K562 (cell line): ENCODE data around the gene PHF5A. TPM values are rescaled to one million over a fixed set of nuclear protein-coding genes. Genes with fewer than 3 reads are reported as not detected.

Experiments used
- CBFA2T3 ChIP-seq: fragments of 450-650 bp; IDR thresholded peaks from 2 replicates; pipeline ENCODE4 v1.6.1; 2017
- CBX5 ChIP-seq: IDR thresholded peaks from 2 replicates; pipeline ENCODE4 v1.6.1; 2014; ENCODE audit warnings: low read depth, borderline replicate concordance
- CC2D1A ChIP-seq: fragments of 450-650 bp; IDR thresholded peaks from 2 replicates; pipeline ENCODE4 v1.6.1; 2017; ENCODE audit warnings: mild to moderate bottlenecking
- CSDE1 ChIP-seq, 2 experiments: fragments of 450-650 bp; IDR thresholded peaks; 2 replicates each; pipeline ENCODE4 v1.6.1; 2016; ENCODE audit warnings: mild to moderate bottlenecking in 1 of 2
- ETV1 ChIP-seq: fragments of 450-650 bp; conservative IDR thresholded peaks from 2 replicates; pipeline ENCODE4 v1.6.1; 2016; ENCODE audit warnings: missing genetic modification characterization, control low read depth, low read depth, missing compliant biosample characterization
- EZH2 ChIP-seq: IDR thresholded peaks from 2 replicates; pipeline ENCODE4 v1.6.1; 2012; ENCODE audit warnings: low read depth, mild to moderate bottlenecking, inconsistent platforms, low read length, borderline replicate concordance
- FOXM1 ChIP-seq, 2 experiments: fragments of 450-650 bp in 1 of 2; sonication (generic) in 1 of 2; formaldehyde crosslinking in 1 of 2; IDR thresholded peaks; 2 replicates each; pipeline versions ENCODE4 v1.6.1 to v1.9.0; 2017 to 2022; ENCODE audit warnings: low read depth in 2 of 2, mild to moderate bottlenecking in 2 of 2, missing genetic modification reagents in 1 of 2, moderate library complexity in 1 of 2
- HLTF ChIP-seq: fragments of 450-650 bp; IDR thresholded peaks from 2 replicates; pipeline ENCODE4 v1.6.1; 2016
- KAT2B ChIP-seq: IDR thresholded peaks from one replicate; pipeline ENCODE4 v1.6.1; 2012; ENCODE audit warnings: low read depth, mild to moderate bottlenecking, control low read depth, inconsistent platforms, low read length, moderate library complexity
- MNT ChIP-seq, 2 experiments: fragments of 450-650 bp; conservative IDR thresholded peaks; 2 replicates each; pipeline ENCODE4 v1.6.1; 2017; ENCODE audit warnings: mild to moderate bottlenecking in 2 of 2, moderate library complexity in 2 of 2
- NEUROD1 ChIP-seq: fragments of 150-350 bp; IDR thresholded peaks from 2 replicates; pipeline ENCODE4 v1.6.1; 2014; ENCODE audit warnings: borderline replicate concordance, low read length, low read depth; ENCODE audit not compliant: partially characterized antibody
- NFIC ChIP-seq: fragments of 450-650 bp; IDR thresholded peaks from 2 replicates; pipeline ENCODE4 v1.6.1; 2017; ENCODE audit warnings: mild to moderate bottlenecking, inconsistent platforms
- PHF8 ChIP-seq: fragments of 200-600 bp; sonication (generic); IDR thresholded peaks from 2 replicates; pipeline ENCODE4 v1.6.1; 2012; ENCODE audit warnings: mixed run types, mild to moderate bottlenecking, inconsistent platforms, low read length, moderate library complexity, borderline replicate concordance
- POLR2G ChIP-seq: fragments of 200-400 bp; formaldehyde crosslinking; IDR thresholded peaks from 2 replicates; pipeline ENCODE4 v1.6.1; 2017; ENCODE audit warnings: low read depth, mild to moderate bottlenecking, antibody characterized with exemption, low read length, moderate library complexity
- RCOR1 ChIP-seq, 2 experiments: IDR thresholded peaks; 2 replicates each; pipeline ENCODE4 v1.6.1; 2012; ENCODE audit warnings: low read depth in 2 of 2, low read length in 2 of 2, borderline replicate concordance in 1 of 2, improper control_type of control experiment in 1 of 2
- SIN3A ChIP-seq, 2 experiments: fragments of 150-350 bp in 1 of 2; IDR thresholded peaks; 2 replicates each; pipeline ENCODE4 v1.6.1; 2011 to 2016; ENCODE audit warnings: borderline replicate concordance in 2 of 2, low read depth in 2 of 2, low read length in 2 of 2, mild to moderate bottlenecking in 2 of 2, moderate library complexity in 2 of 2; ENCODE audit not compliant: control insufficient read depth in 1 of 2
- SIN3B ChIP-seq: fragments of 450-650 bp; IDR thresholded peaks from 2 replicates; pipeline ENCODE4 v1.6.1; 2017; ENCODE audit warnings: low read depth, mild to moderate bottlenecking, moderate library complexity
- SOX6 ChIP-seq: fragments of 450-650 bp; IDR thresholded peaks from 2 replicates; pipeline ENCODE4 v1.6.1; 2014; ENCODE audit warnings: mild to moderate bottlenecking
- polyA plus RNA-seq, 8 experiments: library from polyadenylated mRNA; depleted of rRNA in 4 of 8; stranded (reverse) in 5 of 8; unstranded in 3 of 8; fragments of >200 nt; fragmentation: Nextera tagmentation in 2 of 8; fragmentation: Illumina TruSeq in 1 of 8; extraction: Ambion mirVana in 2 of 8; extraction: Trizol in 1 of 8; gene quantifications; 2 replicates each; pipeline versions ENCODE4 v1.2.1 to v1.2.3, GENCODE V29; 2011 to 2014; ENCODE audit warnings: inconsistent platforms in 1 of 8, missing spikeins in 1 of 8
- total RNA-seq, 7 experiments: library from RNA; depleted of rRNA in 6 of 7; stranded (reverse); fragments of >200 nt in 6 of 7; fragmentation: Illumina TruSeq in 2 of 7; extraction: Trizol in 2 of 7; gene quantifications; 2 replicates each; pipeline versions ENCODE4 v1.2.1 to v1.2.3, GENCODE V29; 2011 to 2021; ENCODE audit warnings: low replicate concordance in 1 of 7
- TF ChIP-seq, protein P1 (sequence below): sonication (generic); formaldehyde crosslinking; IDR thresholded peaks from 2 replicates; pipeline ENCODE4 v1.8.0; 2022; ENCODE audit warnings: missing genetic modification reagents, mild to moderate bottlenecking, moderate library complexity, borderline replicate concordance
- TF ChIP-seq, protein P2 (sequence below): fragments of 250-450 bp; sonication (Bioruptor Pico); IDR thresholded peaks from 2 replicates; pipeline ENCODE4 v1.8.0; 2021; ENCODE audit warnings: borderline replicate concordance, mild to moderate bottlenecking, moderate library complexity; ENCODE audit not compliant: poor library complexity, severe bottlenecking
- TF ChIP-seq, protein P3 (sequence below), 2 experiments: IDR thresholded peaks; 2 replicates each; pipeline ENCODE4 v1.6.1; 2012; ENCODE audit warnings: improper control_type of control experiment in 2 of 2, low read depth in 2 of 2, low read length in 2 of 2, borderline replicate concordance in 1 of 2

PHF5A gene
- total and polyA plus RNA-seq, 9 of the 15 experiments (the other 6 are each of a cell fraction or from before 2014, with no cell fraction given) = 14.2 to 144 (median 101) TPM

- TF ChIP-seq MNT (conservative IDR thresholded peaks at IDR 0.05) = peak; percentile 93 to 95
- TF ChIP-seq HLTF = no peak
- TF ChIP-seq SIN3A (IDR thresholded peaks at IDR 0.05; ENCODE audit: borderline replicate concordance in 2 of 2, control insufficient read depth in 1 of 2, low read depth in 2 of 2, low read length in 2 of 2) = peak; percentile 80 to 86; a peak in 2 of 4 replicates
- TF ChIP-seq POLR2G = peak; percentile 82
- TF ChIP-seq SIN3B = peak; percentile 99
- 0 out of 2 replicates have a peak, but pooled peaks have one; percentile 23 for TF ChIP-seq CC2D1A
- no peak for TF ChIP-seq KAT2B
- peak; percentile 75 for TF ChIP-seq FOXM1 (IDR thresholded peaks at IDR 0.05; ENCODE audit: low read depth)
- TF ChIP-seq FOXM1 (CRISPR knock-in tag; IDR thresholded peaks at IDR 0.05; ENCODE audit: low read depth) = no peak
- peak in 1 of 2 experiments; percentile 44; a peak in 1 of 4 replicates for TF ChIP-seq CSDE1 (IDR thresholded peaks at IDR 0.05)
- TF ChIP-seq, protein P1, sequence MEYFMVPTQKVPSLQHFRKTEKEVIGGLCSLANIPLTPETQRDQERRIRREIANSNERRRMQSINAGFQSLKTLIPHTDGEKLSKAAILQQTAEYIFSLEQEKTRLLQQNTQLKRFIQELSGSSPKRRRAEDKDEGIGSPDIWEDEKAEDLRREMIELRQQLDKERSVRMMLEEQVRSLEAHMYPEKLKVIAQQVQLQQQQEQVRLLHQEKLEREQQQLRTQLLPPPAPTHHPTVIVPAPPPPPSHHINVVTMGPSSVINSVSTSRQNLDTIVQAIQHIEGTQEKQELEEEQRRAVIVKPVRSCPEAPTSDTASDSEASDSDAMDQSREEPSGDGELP = peak; percentile 66
- peak; percentile 61; the same call in 1 of the 2 replicates for TF ChIP-seq PHF8
- no peak for TF ChIP-seq CBFA2T3
- peak; percentile 49; the same call in 1 of the 2 replicates for TF ChIP-seq ETV1 (tag)
- TF ChIP-seq NEUROD1 = peak; percentile 59
- TF ChIP-seq, protein P2, sequence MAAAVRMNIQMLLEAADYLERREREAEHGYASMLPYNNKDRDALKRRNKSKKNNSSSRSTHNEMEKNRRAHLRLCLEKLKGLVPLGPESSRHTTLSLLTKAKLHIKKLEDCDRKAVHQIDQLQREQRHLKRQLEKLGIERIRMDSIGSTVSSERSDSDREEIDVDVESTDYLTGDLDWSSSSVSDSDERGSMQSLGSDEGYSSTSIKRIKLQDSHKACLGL (CRISPR knock-in tag) = no peak
- TF ChIP-seq CBX5 = no peak
- peak in 1 of 2 experiments; percentile 3; a peak in 1 of 4 replicates for TF ChIP-seq RCOR1 (IDR thresholded peaks at IDR 0.05; ENCODE audit: borderline replicate concordance in 1 of 2, low read depth in 2 of 2, low read length in 2 of 2)
- peak; percentile 99 for TF ChIP-seq NFIC
- 0 out of 2 replicates have a peak, but pooled peaks have one; percentile 33 for TF ChIP-seq SOX6
- TF ChIP-seq EZH2 = no peak
- TF ChIP-seq, protein P3, sequence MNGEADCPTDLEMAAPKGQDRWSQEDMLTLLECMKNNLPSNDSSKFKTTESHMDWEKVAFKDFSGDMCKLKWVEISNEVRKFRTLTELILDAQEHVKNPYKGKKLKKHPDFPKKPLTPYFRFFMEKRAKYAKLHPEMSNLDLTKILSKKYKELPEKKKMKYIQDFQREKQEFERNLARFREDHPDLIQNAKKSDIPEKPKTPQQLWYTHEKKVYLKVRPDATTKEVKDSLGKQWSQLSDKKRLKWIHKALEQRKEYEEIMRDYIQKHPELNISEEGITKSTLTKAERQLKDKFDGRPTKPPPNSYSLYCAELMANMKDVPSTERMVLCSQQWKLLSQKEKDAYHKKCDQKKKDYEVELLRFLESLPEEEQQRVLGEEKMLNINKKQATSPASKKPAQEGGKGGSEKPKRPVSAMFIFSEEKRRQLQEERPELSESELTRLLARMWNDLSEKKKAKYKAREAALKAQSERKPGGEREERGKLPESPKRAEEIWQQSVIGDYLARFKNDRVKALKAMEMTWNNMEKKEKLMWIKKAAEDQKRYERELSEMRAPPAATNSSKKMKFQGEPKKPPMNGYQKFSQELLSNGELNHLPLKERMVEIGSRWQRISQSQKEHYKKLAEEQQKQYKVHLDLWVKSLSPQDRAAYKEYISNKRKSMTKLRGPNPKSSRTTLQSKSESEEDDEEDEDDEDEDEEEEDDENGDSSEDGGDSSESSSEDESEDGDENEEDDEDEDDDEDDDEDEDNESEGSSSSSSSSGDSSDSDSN (IDR thresholded peaks at IDR 0.05; ENCODE audit: borderline replicate concordance in 1 of 2, low read depth in 2 of 2, low read length in 2 of 2) = no peak
Observed at GRCh38 chr22:41468381-41469217, at the start of gene PHF5A, which contains the start of gene ACO2 (continued).
